Activated naive CD4-positive, alpha-beta T cell treated with Interleukin-2 at 50 U/mL for 16 hours (primary cell): ENCODE data around the gene MPRIP.

Experiments used
- DNase-seq: peaks from one replicate; pipeline ENCODE4 v3.0.0-alpha.2; 2020

The MPRIP gene

GRCh38 chr17:17111401-17112393, 69.4 kb downstream of the MPRIP start:
- DNase-seq = no peak

- DNase-seq = no peak
Observed at GRCh38 chr17:17112628-17113200, 70.5 kb downstream of the MPRIP start.

- DNase-seq = peak; percentile 50
Observed at GRCh38 chr17:17114592-17115225, 72.5 kb downstream of the MPRIP start.

- DNase-seq = no peak
Observed at GRCh38 chr17:17115620-17116019, 73.4 kb downstream of the MPRIP start.

- no peak for DNase-seq
Observed at GRCh38 chr17:17116406-17116805, 74.1 kb downstream of the MPRIP start.

GRCh38 chr17:17117923-17118322, 75.7 kb downstream of the MPRIP start:
- DNase-seq = no peak

- no peak for DNase-seq
Observed at GRCh38 chr17:17118399-17118798, 76.1 kb downstream of the MPRIP start.

GRCh38 chr17:17119106-17119505, 76.8 kb downstream of the MPRIP start:
- no peak for DNase-seq

- DNase-seq = peak; percentile 75
Observed at GRCh38 chr17:17119533-17119932, 77.3 kb downstream of the MPRIP start.

GRCh38 chr17:17120294-17120693, 78.0 kb downstream of the MPRIP start:
- DNase-seq = no peak

GRCh38 chr17:17120701-17121100, 78.4 kb downstream of the MPRIP start:
- DNase-seq = no peak

- no peak for DNase-seq
Observed at GRCh38 chr17:17121162-17121561, 78.9 kb downstream of the MPRIP start.

GRCh38 chr17:17122781-17123483, 80.7 kb downstream of the MPRIP start:
- DNase-seq = no peak

GRCh38 chr17:17124341-17124740, 82.1 kb downstream of the MPRIP start:
- DNase-seq = no peak

- DNase-seq = no peak
Observed at GRCh38 chr17:17125136-17126084, 83.2 kb downstream of the MPRIP start.

- DNase-seq = no peak
Observed at GRCh38 chr17:17126131-17127110, 84.2 kb downstream of the MPRIP start.

GRCh38 chr17:17127156-17127555, 84.9 kb downstream of the MPRIP start:
- DNase-seq = no peak

GRCh38 chr17:17127730-17128291, 85.6 kb downstream of the MPRIP start:
- no peak for DNase-seq

GRCh38 chr17:17128476-17129075, 86.3 kb downstream of the MPRIP start:
- no peak for DNase-seq

- no peak for DNase-seq
Observed at GRCh38 chr17:17129466-17129865, 87.2 kb downstream of the MPRIP start.
